ENCODE results near the gene ACSL5. TPM values are rescaled to one million over a fixed set of nuclear protein-coding genes. Genes with fewer than 3 reads are reported as not detected.
"Not testable (repeated sequence)": the region's sequence is repeated elsewhere in the genome, so short reads cannot be mapped to it uniquely, and the experiment has no call there.

Gene ACSL5
- total and polyA plus RNA-seq, 2 donors = 13.0 to 15.9 TPM

- WGBS = 92% methylated on average over 2 of the region's 3 CpGs
Measured at GRCh38 chr10:112454910-112455779, 81.2 kb downstream of the ACSL5 start.

GRCh38 chr10:112456533-112456932 lies 82.6 kb downstream of the ACSL5 start:
- no peak overlapping the region for H3K4me3 ChIP-seq (ENCODE audit: low read length in 2 of 2)
- H3K27ac ChIP-seq (ENCODE audit: low read depth in 1 of 2, low read length in 1 of 2) = no peak overlapping the region
- H3K9me3 ChIP-seq (ENCODE audit: control insufficient read depth in 2 of 2, insufficient read depth in 1 of 2, low read length in 1 of 2) = no peaks in the 10 kb centered on the region
- peaks cover 7 to 8% of the 10 kb centered on the region in 2 donors for H3K36me3 ChIP-seq (ENCODE audit: control insufficient read depth in 2 of 2, insufficient read depth in 2 of 2, low read length in 1 of 2)
- no peak for DNase-seq (ENCODE audit: low read depth in 6 of 9, low spot score in 9 of 9)
- no peaks in the 10 kb centered on the region for H3K4me1 ChIP-seq (ENCODE audit: control insufficient read depth in 2 of 2, insufficient read depth in 2 of 2, low read length in 2 of 2)
- no peaks in the 10 kb centered on the region for H3K27me3 ChIP-seq (ENCODE audit: control insufficient read depth in 2 of 2, insufficient read depth in 1 of 2, low read length in 1 of 2)
- WGBS = over 99% methylated on average over 2 of the region's 2 CpGs

More at GRCh38 chr10:112454910-112455779, 81.2 kb downstream of the ACSL5 start:
- H3K27ac ChIP-seq (ENCODE audit: low read depth in 1 of 2, low read length in 1 of 2) = no peak overlapping the region
- H3K36me3 ChIP-seq (ENCODE audit: control insufficient read depth in 2 of 2, insufficient read depth in 2 of 2, low read length in 1 of 2) = peaks cover 0 to 2% of the 10 kb centered on the region in 2 donors
- no peak overlapping the region for H3K4me3 ChIP-seq (ENCODE audit: low read length in 2 of 2)
- H3K4me1 ChIP-seq (ENCODE audit: control insufficient read depth in 2 of 2, insufficient read depth in 2 of 2, low read length in 2 of 2) = no peaks in the 10 kb centered on the region
- no peaks in the 10 kb centered on the region for H3K27me3 ChIP-seq (ENCODE audit: control insufficient read depth in 2 of 2, insufficient read depth in 1 of 2, low read length in 1 of 2)
- no peaks in the 10 kb centered on the region for H3K9me3 ChIP-seq (ENCODE audit: control insufficient read depth in 2 of 2, insufficient read depth in 1 of 2, low read length in 1 of 2)
- no peak for DNase-seq (ENCODE audit: low read depth in 6 of 9, low spot score in 9 of 9)

- Histone ChIP-seq H3K27me3 (ENCODE audit: control insufficient read depth in 2 of 2, insufficient read depth in 1 of 2, low read length in 1 of 2) (no peaks in the 10 kb centered on the region), H3K4me3 (ENCODE audit: low read length in 2 of 2) (no peak overlapping the region), H3K27ac (ENCODE audit: low read depth in 1 of 2, low read length in 1 of 2) (no peak overlapping the region), H3K9me3 (ENCODE audit: control insufficient read depth in 2 of 2, insufficient read depth in 1 of 2, low read length in 1 of 2) (no peaks in the 10 kb centered on the region), H3K4me1 (ENCODE audit: control insufficient read depth in 2 of 2, insufficient read depth in 2 of 2, low read length in 2 of 2) (no peaks in the 10 kb centered on the region), H3K36me3 (ENCODE audit: control insufficient read depth in 2 of 2, insufficient read depth in 2 of 2, low read length in 1 of 2) (peaks cover 11 to 22% of the 10 kb centered on the region in 2 donors)
- 98% methylated on average over 2 of the region's 2 CpGs for WGBS
- no peak for DNase-seq (ENCODE audit: low read depth in 6 of 9, low spot score in 9 of 9)
Measured at GRCh38 chr10:112460366-112460765, 86.5 kb downstream of the ACSL5 start.

- DNase-seq (ENCODE audit: low read depth in 6 of 9, low spot score in 9 of 9) = no peak
- WGBS = 98% methylated on average over 4 of the region's 4 CpGs
- no peaks in the 10 kb centered on the region for H3K27me3 ChIP-seq (ENCODE audit: control insufficient read depth in 2 of 2, insufficient read depth in 1 of 2, low read length in 1 of 2)
- no peaks in the 10 kb centered on the region for H3K4me1 ChIP-seq (ENCODE audit: control insufficient read depth in 2 of 2, insufficient read depth in 2 of 2, low read length in 2 of 2)
- peaks cover 11 to 29% of the 10 kb centered on the region in 2 donors for H3K36me3 ChIP-seq (ENCODE audit: control insufficient read depth in 2 of 2, insufficient read depth in 2 of 2, low read length in 1 of 2)
- no peak overlapping the region for H3K4me3 ChIP-seq (ENCODE audit: low read length in 2 of 2)
- H3K9me3 ChIP-seq (ENCODE audit: control insufficient read depth in 2 of 2, insufficient read depth in 1 of 2, low read length in 1 of 2) = no peaks in the 10 kb centered on the region
- H3K27ac ChIP-seq (ENCODE audit: low read depth in 1 of 2, low read length in 1 of 2) = no peak overlapping the region
Measured at GRCh38 chr10:112461029-112461887, 87.3 kb downstream of the ACSL5 start.

DNA sequence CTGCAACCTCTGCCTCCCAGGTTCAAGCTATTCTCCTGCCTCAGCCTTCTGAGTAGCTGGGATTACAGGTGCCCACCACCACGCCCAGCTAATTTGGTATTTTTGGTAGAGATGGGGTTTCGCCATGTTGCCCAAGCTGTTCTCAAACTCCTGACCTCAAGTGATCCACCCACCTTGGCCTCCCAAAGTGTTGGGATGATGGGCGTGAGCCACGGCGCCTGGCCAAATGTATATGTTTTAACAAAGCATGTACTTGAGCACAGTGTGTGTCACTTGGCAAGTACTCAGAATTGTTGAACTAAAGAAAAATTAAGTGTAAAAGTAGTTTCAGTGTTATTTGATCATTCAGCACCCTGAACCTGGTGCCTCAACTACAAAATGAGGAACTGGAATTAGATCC lies 90.2 kb downstream of the ACSL5 start:
- H3K4me3 ChIP-seq (ENCODE audit: low read length in 2 of 2); H3K27me3 ChIP-seq (ENCODE audit: control insufficient read depth in 2 of 2, insufficient read depth in 1 of 2, low read length in 1 of 2); H3K27ac ChIP-seq (ENCODE audit: low read depth in 1 of 2, low read length in 1 of 2); DNase-seq (ENCODE audit: low read depth in 6 of 9, low spot score in 9 of 9); H3K4me1 ChIP-seq (ENCODE audit: control insufficient read depth in 2 of 2, insufficient read depth in 2 of 2, low read length in 2 of 2); H3K9me3 ChIP-seq (ENCODE audit: control insufficient read depth in 2 of 2, insufficient read depth in 1 of 2, low read length in 1 of 2): not testable (repeated sequence)
- WGBS = 99% methylated on average over 5 of the region's 5 CpGs
- peaks cover 12 to 29% of the 10 kb centered on the region in 2 donors for H3K36me3 ChIP-seq (ENCODE audit: control insufficient read depth in 2 of 2, insufficient read depth in 2 of 2, low read length in 1 of 2)

- H3K9me3 ChIP-seq (ENCODE audit: control insufficient read depth in 2 of 2, insufficient read depth in 1 of 2, low read length in 1 of 2) = no peaks in the 10 kb centered on the region
- no peaks in the 10 kb centered on the region for H3K27me3 ChIP-seq (ENCODE audit: control insufficient read depth in 2 of 2, insufficient read depth in 1 of 2, low read length in 1 of 2)
- no peak overlapping the region for H3K27ac ChIP-seq (ENCODE audit: low read depth in 1 of 2, low read length in 1 of 2)
- H3K36me3 ChIP-seq (ENCODE audit: control insufficient read depth in 2 of 2, insufficient read depth in 2 of 2, low read length in 1 of 2) = peaks cover 12 to 29% of the 10 kb centered on the region in 2 donors
- no peaks in the 10 kb centered on the region for H3K4me1 ChIP-seq (ENCODE audit: control insufficient read depth in 2 of 2, insufficient read depth in 2 of 2, low read length in 2 of 2)
- no peak overlapping the region for H3K4me3 ChIP-seq (ENCODE audit: low read length in 2 of 2)
- WGBS = 97% methylated on average over 3 of the region's 3 CpGs
- DNase-seq (ENCODE audit: low read depth in 6 of 9, low spot score in 9 of 9) = no peak
Measured at GRCh38 chr10:112465299-112465883, 91.5 kb downstream of the ACSL5 start.

GRCh38 chr10:112466802-112467201 lies 92.9 kb downstream of the ACSL5 start:
- peaks cover 7 to 21% of the 10 kb centered on the region in 2 donors for H3K36me3 ChIP-seq (ENCODE audit: control insufficient read depth in 2 of 2, insufficient read depth in 2 of 2, low read length in 1 of 2)
- DNase-seq (ENCODE audit: low read depth in 6 of 9, low spot score in 9 of 9) = no peak
- no peaks in the 10 kb centered on the region for H3K9me3 ChIP-seq (ENCODE audit: control insufficient read depth in 2 of 2, insufficient read depth in 1 of 2, low read length in 1 of 2)
- no peaks in the 10 kb centered on the region for H3K27me3 ChIP-seq (ENCODE audit: control insufficient read depth in 2 of 2, insufficient read depth in 1 of 2, low read length in 1 of 2)
- no peak overlapping the region for H3K27ac ChIP-seq (ENCODE audit: low read depth in 1 of 2, low read length in 1 of 2)
- no peak overlapping the region for H3K4me3 ChIP-seq (ENCODE audit: low read length in 2 of 2)
- no peaks in the 10 kb centered on the region for H3K4me1 ChIP-seq (ENCODE audit: control insufficient read depth in 2 of 2, insufficient read depth in 2 of 2, low read length in 2 of 2)
- 97% methylated on average over 3 of the region's 3 CpGs for WGBS

DNA sequence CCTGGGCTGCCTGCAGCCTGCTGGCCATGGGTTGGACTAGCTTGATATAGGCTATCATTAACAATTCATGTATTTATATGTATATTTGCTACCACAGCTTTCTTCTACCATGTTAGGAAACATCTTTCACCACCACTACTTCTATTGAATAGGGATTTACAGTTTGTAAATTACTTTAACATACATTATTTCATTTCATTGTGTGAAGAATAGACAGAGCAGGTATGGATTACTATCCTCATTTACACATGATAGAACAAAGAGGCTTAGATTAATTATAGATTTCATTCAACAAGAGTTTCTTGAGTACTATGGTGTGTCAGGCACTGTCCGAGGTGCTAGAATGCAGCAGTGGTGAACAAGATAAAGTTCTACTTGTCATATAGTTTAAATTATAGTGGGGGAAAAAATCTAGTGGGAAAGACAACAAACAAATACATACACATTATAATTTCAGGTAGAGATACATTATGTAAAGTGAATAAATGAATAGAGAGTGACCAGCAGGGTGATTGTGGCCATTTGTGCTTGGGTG lies 93.7 kb downstream of the ACSL5 start:
- DNase-seq (ENCODE audit: low read depth in 6 of 9, low spot score in 9 of 9) = no peak
- H3K9me3 ChIP-seq (ENCODE audit: control insufficient read depth in 2 of 2, insufficient read depth in 1 of 2, low read length in 1 of 2) = no peaks in the 10 kb centered on the region
- H3K36me3 ChIP-seq (ENCODE audit: control insufficient read depth in 2 of 2, insufficient read depth in 2 of 2, low read length in 1 of 2) = peaks cover 7 to 21% of the 10 kb centered on the region in 2 donors
- H3K4me1 ChIP-seq (ENCODE audit: control insufficient read depth in 2 of 2, insufficient read depth in 2 of 2, low read length in 2 of 2) = peaks cover 0 to 3% of the 10 kb centered on the region in 2 donors
- WGBS = 96% methylated on average over 1 of the region's 1 CpG
- no peak overlapping the region for H3K4me3 ChIP-seq (ENCODE audit: low read length in 2 of 2)
- H3K27ac ChIP-seq (ENCODE audit: low read depth in 1 of 2, low read length in 1 of 2) = no peak overlapping the region
- H3K27me3 ChIP-seq (ENCODE audit: control insufficient read depth in 2 of 2, insufficient read depth in 1 of 2, low read length in 1 of 2) = no peaks in the 10 kb centered on the region
